SK-N-MC (cell line): ENCODE data around the gene LCE1C.

Experiments used
- EZH2 ChIP-seq: fragments of 200-600 bp; sonication (generic); IDR thresholded peaks from one replicate; pipeline ENCODE4 v1.6.1; 2017; ENCODE audit warnings: antibody characterized with exemption
- FOXP2 ChIP-seq: optimal IDR thresholded peaks from 2 replicates; pipeline ENCODE3; 2011; ENCODE audit warnings: mild to moderate bottlenecking, moderate library complexity; ENCODE audit not compliant: insufficient read depth; ENCODE audit errors: extremely low read length, control extremely low read depth
- POLR2AphosphoS5 ChIP-seq: IDR thresholded peaks from 2 replicates; pipeline ENCODE4 v1.6.1; 2012; ENCODE audit warnings: mild to moderate bottlenecking, low read depth, low read length, borderline replicate concordance

- TF ChIP-seq EZH2, result no peak
- no peak for TF ChIP-seq POLR2AphosphoS5
- no peak for TF ChIP-seq FOXP2
Observed at GRCh38 chr1:152842556-152842955, 36.1 kb upstream of the LCE1C start, which contains the start of gene LCE6A.
